IMR-90 (cell line): ENCODE measurements around the gene LMO1. TPM values are rescaled to one million over a fixed set of nuclear protein-coding genes. Genes with fewer than 3 reads are reported as not detected.
A peak's percentile ranks its signal among the peaks of the same experiment; 100 is the strongest.

Experiments used
- ATAC-seq: fragments of 200-7000 bp; cut with Tn5 transposase; 2 replicates; pipeline ENCODE4 v1.9.1; 2020; ENCODE audit warnings: low read depth, mild to moderate bottlenecking, moderate library complexity
- BruUV-seq: library from RNA; stranded (reverse); fragments of 400-500 nt; replicated peaks from 2 replicates; lab custom pipeline; 2021; lab: Mats Ljungman, UMichigan
- CTCF ChIA-PET: fragments of 300-600 bp; formaldehyde crosslinking; extraction: SDS; loops from one replicate; lab custom pipeline; 2021; ENCODE audit warnings: antibody characterized with exemption; lab: Yijun Ruan, JAX
- POLR2A ChIA-PET: fragments of 300-600 bp; sonication (Branson Sonifier 250); formaldehyde crosslinking; loops from one replicate; lab custom pipeline; 2022; ENCODE audit warnings: antibody characterized with exemption; ENCODE audit not compliant: unreplicated experiment; lab: Charles Lee
- DNase-seq: peaks from one replicate; pipeline ENCODE4 v3.0.0; 2013
- H2AFZ ChIP-seq: replicated peaks from 2 replicates; pipeline ENCODE3; 2013; ENCODE audit warnings: low read length, mild to moderate bottlenecking; ENCODE audit not compliant: poor library complexity
- H2AK5ac ChIP-seq: 2 replicates; pipeline ENCODE4 v1.6.1; 2013; ENCODE audit warnings: low read depth, low read length, inconsistent platforms
- H2AK9ac ChIP-seq: replicated peaks from 2 replicates; pipeline ENCODE3; 2013; ENCODE audit warnings: mild to moderate bottlenecking, low read depth, low read length, moderate library complexity; ENCODE audit not compliant: poor library complexity
- H2BK120ac ChIP-seq: 2 replicates; pipeline ENCODE4 v1.6.1; 2013; ENCODE audit warnings: low read depth, low read length, inconsistent platforms
- H2BK15ac ChIP-seq: 3 replicates; pipeline ENCODE4 v1.6.1; 2013; ENCODE audit warnings: low read depth, low read length, inconsistent platforms
- H2BK20ac ChIP-seq: 2 replicates; pipeline ENCODE4 v1.6.1; 2013; ENCODE audit warnings: low read depth, mild to moderate bottlenecking, inconsistent platforms, low read length, moderate library complexity
- H2BK5ac ChIP-seq: 2 replicates; pipeline ENCODE4 v1.6.1; 2013; ENCODE audit warnings: mild to moderate bottlenecking, low read depth, low read length, inconsistent platforms; ENCODE audit not compliant: poor library complexity, severe bottlenecking
- H3K14ac ChIP-seq: replicated peaks from 2 replicates; pipeline ENCODE4 v1.6.1; 2013; ENCODE audit warnings: low read depth, low read length, inconsistent platforms
- H3K18ac ChIP-seq: 2 replicates; pipeline ENCODE4 v1.6.1; 2013; ENCODE audit warnings: low read depth, low read length, control low read depth
- H3K23ac ChIP-seq: 2 replicates; pipeline ENCODE4 v1.6.1; 2013; ENCODE audit warnings: low read depth, low read length, inconsistent platforms
- H3K27ac ChIP-seq: 2 replicates; pipeline ENCODE4 v1.5.1; 2013; ENCODE audit warnings: mild to moderate bottlenecking, control low read depth, low read length; ENCODE audit not compliant: insufficient read depth
- H3K27me3 ChIP-seq: 2 replicates; pipeline ENCODE4 v1.6.1; 2013; ENCODE audit warnings: low read length; ENCODE audit not compliant: control insufficient read depth, insufficient read depth
- H3K36me3 ChIP-seq: 2 replicates; pipeline ENCODE4 v1.6.1; 2013; ENCODE audit warnings: low read length, mixed read lengths; ENCODE audit not compliant: control insufficient read depth, insufficient read depth
- H3K4ac ChIP-seq: 2 replicates; pipeline ENCODE4 v1.6.1; 2013; ENCODE audit warnings: low read depth, low read length, inconsistent platforms
- H3K4me1 ChIP-seq: 2 replicates; pipeline ENCODE4 v1.6.1; 2013; ENCODE audit warnings: low read length, mixed read lengths; ENCODE audit not compliant: control insufficient read depth, insufficient read depth
- H3K4me2 ChIP-seq: 2 replicates; pipeline ENCODE4 v1.6.1; 2013; ENCODE audit warnings: low read depth, mild to moderate bottlenecking, control low read depth, low read length, moderate library complexity
- H3K4me3 ChIP-seq: 2 replicates; pipeline ENCODE4 v1.5.1; 2013; ENCODE audit warnings: low read depth, mild to moderate bottlenecking, control low read depth, low read length, moderate library complexity; ENCODE audit not compliant: insufficient read depth
- H3K56ac ChIP-seq: 2 replicates; pipeline ENCODE4 v1.6.1; 2013; ENCODE audit warnings: low read length, inconsistent platforms; ENCODE audit not compliant: insufficient read depth; ENCODE audit errors: extremely low read depth
- H3K79me1 ChIP-seq, 2 experiments: 2 replicates each; pipeline ENCODE4 v1.6.1; 2013; ENCODE audit warnings: low read length in 2 of 2, inconsistent platforms in 1 of 2, low read depth in 1 of 2
- H3K9ac ChIP-seq: 2 replicates; pipeline ENCODE4 v1.6.1; 2013; ENCODE audit warnings: low read depth, low read length, control low read depth
- H3K9me1 ChIP-seq: 2 replicates; pipeline ENCODE4 v1.6.1; 2013; ENCODE audit warnings: low read length, inconsistent platforms; ENCODE audit not compliant: insufficient read depth
- H3K9me3 ChIP-seq: 2 replicates; pipeline ENCODE4 v1.6.1; 2013; ENCODE audit warnings: low read length; ENCODE audit not compliant: control insufficient read depth, insufficient read depth
- H4K20me1 ChIP-seq: 2 replicates; pipeline ENCODE4 v1.6.1; 2013; ENCODE audit warnings: low read length, inconsistent platforms; ENCODE audit not compliant: insufficient read depth
- H4K5ac ChIP-seq: 2 replicates; pipeline ENCODE4 v1.6.1; 2013; ENCODE audit warnings: mild to moderate bottlenecking, low read depth, low read length, control low read depth
- H4K8ac ChIP-seq, 2 experiments: 2 replicates each; pipeline ENCODE4 v1.6.1; 2013; ENCODE audit warnings: low read depth in 2 of 2, low read length in 2 of 2, control low read depth in 1 of 2, inconsistent platforms in 1 of 2
- H4K91ac ChIP-seq: 2 replicates; pipeline ENCODE4 v1.6.1; 2013; ENCODE audit warnings: low read depth, low read length, inconsistent platforms; ENCODE audit not compliant: insufficient read depth
- BHLHE40 ChIP-seq: fragments of 150-350 bp; IDR thresholded peaks from 2 replicates; pipeline ENCODE4 v1.6.1; 2016; ENCODE audit warnings: mild to moderate bottlenecking, low read depth, low read length
- CHD1 ChIP-seq: IDR thresholded peaks from 2 replicates; pipeline ENCODE4 v1.6.1; 2012; ENCODE audit warnings: low read depth, low read length, improper control_type of control experiment
- NFE2L2 ChIP-seq: fragments of 150-350 bp; IDR thresholded peaks from 2 replicates; pipeline ENCODE4 v1.6.1; 2016; ENCODE audit warnings: low read depth, mild to moderate bottlenecking, low read length
- POLR2A ChIP-seq: IDR thresholded peaks from 2 replicates; pipeline ENCODE4 v1.6.1; 2012; ENCODE audit warnings: mild to moderate bottlenecking, low read depth, low read length
- RCOR1 ChIP-seq: IDR thresholded peaks from 2 replicates; pipeline ENCODE4 v1.6.1; 2012; ENCODE audit warnings: mild to moderate bottlenecking, low read length, improper control_type of control experiment; ENCODE audit not compliant: insufficient replicate concordance
- WGBS, 2 experiments: methylation state at CpG; one replicate each; pipeline versions ENCODE4 v1.1.5 to v1.1.7; 2013; ENCODE audit warnings: missing lambda C conversion rate in 2 of 2; ENCODE audit not compliant: insufficient read length in 1 of 2; ENCODE audit errors: extremely low coverage in 2 of 2; 5-methylcytosine and 5-hydroxymethylcytosine counted together
- dilution Hi-C: fragments of 300-500 bp; cut with HindIII; formaldehyde crosslinking; loops from one replicate; pipeline ENCODE4 v1.14.3; 2018; ENCODE audit warnings: low sequenced_read_pairs; ENCODE audit not compliant: unreplicated experiment
- in situ Hi-C: fragments of 300-500 bp; cut with MboI; formaldehyde crosslinking; loops from 3 replicates; pipeline ENCODE4 v1.14.3; 2019; ENCODE audit warnings: low sequenced_read_pairs, inconsistent platforms, mixed read lengths
- intact Hi-C: fragments of 100-400 bp; cut with micrococcal nuclease; formaldehyde crosslinking; loops from 2 replicates; pipeline ENCODE4 v1.10.0; 2022
- polyA plus RNA-seq, 3 experiments: library from polyadenylated mRNA; depleted of rRNA; stranded (reverse); fragments of >200 nt; gene quantifications; 2 replicates each; pipeline ENCODE4 v1.2.3, GENCODE V29; 2012; ENCODE audit warnings: low replicate concordance in 1 of 3
- total RNA-seq: library from RNA; depleted of rRNA; stranded (reverse); fragments of >200 nt; gene quantifications from 2 replicates; pipeline ENCODE4 v1.2.3, GENCODE V29; 2012
- TF ChIP-seq, protein P1 (sequence below): fragments of 150-350 bp; IDR thresholded peaks from 2 replicates; pipeline ENCODE4 v1.6.1; 2017; ENCODE audit warnings: mild to moderate bottlenecking, antibody characterized with exemption, low read length, low read depth

The LMO1 gene
- total and polyA plus RNA-seq, 2 of the 4 experiments (the other 2 are of a cell fraction), result not detected

DNA sequence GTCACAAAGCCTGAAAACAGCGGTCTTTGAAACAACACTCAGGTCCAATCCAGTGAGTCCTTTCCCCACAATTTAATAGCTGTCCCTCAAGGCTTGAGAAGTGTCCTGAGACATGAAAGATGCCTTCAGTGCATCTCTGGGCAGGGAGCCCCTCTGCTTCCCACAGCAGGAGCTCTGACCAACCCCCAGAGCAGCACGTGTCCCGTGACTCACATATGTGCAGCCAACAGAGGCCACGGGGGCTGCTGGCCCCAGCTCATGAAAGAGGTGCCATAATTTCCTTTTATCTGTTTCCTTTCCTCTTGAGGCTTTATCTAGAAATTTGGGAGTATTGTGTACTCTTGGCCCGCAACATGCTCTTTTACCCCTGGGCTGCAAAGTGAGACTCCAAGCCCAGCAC is 33.2 kb upstream of the LMO1 start:
- no peak overlapping the region for H2AK9ac ChIP-seq
- no peak overlapping the region for H3K23ac ChIP-seq
- WGBS, 2 experiments, result no CpG with 5 or more reads among the region's 5 CpGs
- in situ Hi-C loops, result no loop called here
- no peak overlapping the region for H4K5ac ChIP-seq
- 0 out of 2 replicates have a peak, but pooled peaks have one; percentile 10 for TF ChIP-seq BHLHE40
- no peak for TF ChIP-seq NFE2L2
- TF ChIP-seq, protein P1, sequence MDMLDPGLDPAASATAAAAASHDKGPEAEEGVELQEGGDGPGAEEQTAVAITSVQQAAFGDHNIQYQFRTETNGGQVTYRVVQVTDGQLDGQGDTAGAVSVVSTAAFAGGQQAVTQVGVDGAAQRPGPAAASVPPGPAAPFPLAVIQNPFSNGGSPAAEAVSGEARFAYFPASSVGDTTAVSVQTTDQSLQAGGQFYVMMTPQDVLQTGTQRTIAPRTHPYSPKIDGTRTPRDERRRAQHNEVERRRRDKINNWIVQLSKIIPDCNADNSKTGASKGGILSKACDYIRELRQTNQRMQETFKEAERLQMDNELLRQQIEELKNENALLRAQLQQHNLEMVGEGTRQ, result peak; percentile 53; the same call in 1 of the 2 replicates
- no peak for TF ChIP-seq CHD1
- TF ChIP-seq POLR2A, result no peak
- no peak for TF ChIP-seq RCOR1
- H4K91ac ChIP-seq, result no peak overlapping the region
- no peak for DNase-seq
- no peak overlapping the region for H2BK20ac ChIP-seq
- no peak for ATAC-seq
- no TSS peak for BruUV-seq
- H3K4ac ChIP-seq, result no peak overlapping the region
- no peak overlapping the region for H2AK5ac ChIP-seq
- ChIA-PET CTCF (no interaction called here), POLR2A (no interaction called here)
- dilution Hi-C loops, result no loop called here
- no peak overlapping the region for H4K8ac ChIP-seq
- H2BK5ac ChIP-seq, result no peak overlapping the region
- no peaks in the 10 kb centered on the region for H3K36me3 ChIP-seq
- H3K4me3 ChIP-seq, result no peak overlapping the region
- intact Hi-C loops, result no loop called here
- H3K9ac ChIP-seq, result no peak overlapping the region
- no peak overlapping the region for H3K27ac ChIP-seq
- no peak overlapping the region for H3K4me2 ChIP-seq
- no peak overlapping the region for H3K56ac ChIP-seq
- peaks cover 17% of the 10 kb centered on the region for H3K27me3 ChIP-seq
- H3K18ac ChIP-seq, result no peak overlapping the region
- no peaks in the 10 kb centered on the region for H3K9me1 ChIP-seq
- no peaks in the 10 kb centered on the region for H3K9me3 ChIP-seq
- no peak overlapping the region for H2AFZ ChIP-seq
- H3K14ac ChIP-seq, result no peak overlapping the region
- no peaks in the 10 kb centered on the region; the same call in 1 of the 2 replicates for H4K20me1 ChIP-seq
- H2BK120ac ChIP-seq, result no peak overlapping the region
- H3K4me1 ChIP-seq, result no peaks in the 10 kb centered on the region
- H3K79me1 ChIP-seq, result no peaks in the 10 kb centered on the region
- no peak overlapping the region for H2BK15ac ChIP-seq
